Inflammatory macrophage treated with lipopolysaccharide for 1 hour (primary cell): Measurements from ENCODE around the gene ILF2.
A peak's percentile ranks its signal among the peaks of the same experiment; 100 is the strongest.
"Not testable (repeated sequence)": the region's sequence is repeated elsewhere in the genome, so short reads cannot be mapped to it uniquely, and the experiment has no call there.

Experiments used
- DNase-seq, 2 donors: peaks; one replicate each; pipeline ENCODE4 v3.0.0-alpha.2; 2020 to 2022

The ILF2 gene

DNA sequence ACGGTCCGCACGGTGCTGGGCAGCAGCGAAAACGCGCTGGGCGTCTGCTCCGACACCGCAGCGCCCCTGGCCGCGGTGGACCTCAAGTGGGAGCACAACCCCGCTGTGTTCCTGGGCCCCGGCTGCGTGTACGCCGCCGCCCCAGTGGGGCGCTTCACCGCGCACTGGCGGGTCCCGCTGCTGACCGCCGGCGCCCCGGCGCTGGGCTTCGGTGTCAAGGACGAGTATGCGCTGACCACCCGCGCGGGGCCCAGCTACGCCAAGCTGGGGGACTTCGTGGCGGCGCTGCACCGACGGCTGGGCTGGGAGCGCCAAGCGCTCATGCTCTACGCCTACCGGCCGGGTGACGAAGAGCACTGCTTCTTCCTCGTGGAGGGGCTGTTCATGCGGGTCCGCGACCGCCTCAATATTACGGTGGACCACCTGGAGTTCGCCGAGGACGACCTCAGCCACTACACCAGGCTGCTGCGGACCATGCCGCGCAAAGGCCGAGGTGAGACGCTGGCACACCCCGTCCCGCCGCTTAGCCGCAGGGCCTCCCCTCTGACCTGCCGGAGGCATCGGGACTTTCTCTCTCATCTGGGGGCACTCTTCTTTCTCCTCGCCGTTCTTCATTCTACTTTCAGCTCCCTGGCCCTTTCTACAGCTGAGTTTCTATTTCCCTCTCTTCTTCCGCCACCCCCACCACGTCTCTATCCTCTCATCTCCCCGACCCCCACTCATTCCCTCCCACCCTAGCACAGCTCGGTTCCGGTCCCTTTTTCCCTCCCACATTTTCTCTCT is 8.7 kb upstream of the ILF2 start:
- DNase-seq = no peak

DNA sequence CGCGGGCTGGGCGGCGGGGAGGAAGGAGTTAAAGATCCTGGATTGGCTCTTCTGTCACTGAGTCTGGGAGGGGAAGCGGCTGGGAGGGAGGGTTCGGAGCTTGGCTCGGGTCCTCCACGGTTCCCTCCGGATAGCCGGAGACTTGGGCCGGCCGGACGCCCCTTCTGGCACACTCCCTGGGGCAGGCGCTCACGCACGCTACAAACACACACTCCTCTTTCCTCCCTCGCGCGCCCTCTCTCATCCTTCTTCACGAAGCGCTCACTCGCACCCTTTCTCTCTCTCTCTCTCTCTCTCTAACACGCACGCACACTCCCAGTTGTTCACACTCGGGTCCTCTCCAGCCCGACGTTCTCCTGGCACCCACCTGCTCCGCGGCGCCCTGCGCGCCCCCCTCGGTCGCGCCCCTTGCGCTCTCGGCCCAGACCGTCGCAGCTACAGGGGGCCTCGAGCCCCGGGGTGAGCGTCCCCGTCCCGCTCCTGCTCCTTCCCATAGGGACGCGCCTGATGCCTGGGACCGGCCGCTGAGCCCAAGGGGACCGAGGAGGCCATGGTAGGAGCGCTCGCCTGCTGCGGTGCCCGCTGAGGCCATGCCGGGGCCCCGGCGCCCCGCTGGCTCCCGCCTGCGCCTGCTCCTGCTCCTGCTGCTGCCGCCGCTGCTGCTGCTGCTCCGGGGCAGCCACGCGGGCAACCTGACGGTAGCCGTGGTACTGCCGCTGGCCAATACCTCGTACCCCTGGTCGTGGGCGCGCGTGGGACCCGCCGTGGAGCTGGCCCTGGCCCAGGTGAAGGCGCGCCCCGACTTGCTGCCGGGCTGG is 7.9 kb upstream of the ILF2 start, which contains the start of gene NPR1:
Gene NPR1, plus strand, starts transcription at position 170 of the 818 bp plus-strand sequence. Its CDS starts 421 bp downstream, at position 591.
- DNase-seq = no peak

DNA sequence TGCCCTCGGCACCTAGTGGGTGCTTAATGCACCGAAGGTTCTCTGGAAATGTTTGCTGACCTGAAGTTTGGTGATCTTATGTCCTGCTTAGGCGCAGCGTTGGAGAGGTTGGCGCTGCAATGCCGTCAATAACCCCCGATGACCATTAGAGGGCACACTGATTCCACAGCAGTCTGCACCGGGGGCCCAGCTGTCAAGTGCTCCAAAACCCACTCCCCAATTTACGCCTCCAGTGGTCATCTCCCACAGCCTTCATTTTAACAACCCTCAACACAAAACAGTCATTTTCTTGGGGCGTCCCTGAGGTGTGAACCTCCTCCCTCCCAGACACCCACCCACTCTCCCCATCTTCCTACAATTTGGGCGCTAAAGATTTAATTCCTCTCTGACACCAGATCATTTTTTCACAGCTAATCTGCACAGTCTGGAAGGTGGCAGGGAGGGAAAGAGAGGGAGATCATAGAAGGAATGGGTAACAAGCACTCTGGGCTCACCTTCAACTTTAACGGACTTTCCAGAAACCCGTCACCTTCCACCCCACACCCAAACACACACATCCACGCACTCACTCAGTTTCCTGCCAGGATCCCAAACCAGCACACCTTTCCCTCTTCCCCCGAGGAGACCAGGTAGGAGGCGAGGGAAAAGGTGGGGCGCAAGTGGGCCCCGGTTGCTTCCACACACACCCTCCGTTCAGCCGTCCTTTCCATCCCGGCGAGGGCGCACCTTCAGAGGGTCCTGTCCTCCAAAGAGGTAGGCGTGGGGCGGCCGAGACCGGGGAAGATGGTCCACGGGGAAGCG is 7.1 kb upstream of the ILF2 start:
- DNase-seq = peak in 1 of 2 donors; percentile 67

DNA sequence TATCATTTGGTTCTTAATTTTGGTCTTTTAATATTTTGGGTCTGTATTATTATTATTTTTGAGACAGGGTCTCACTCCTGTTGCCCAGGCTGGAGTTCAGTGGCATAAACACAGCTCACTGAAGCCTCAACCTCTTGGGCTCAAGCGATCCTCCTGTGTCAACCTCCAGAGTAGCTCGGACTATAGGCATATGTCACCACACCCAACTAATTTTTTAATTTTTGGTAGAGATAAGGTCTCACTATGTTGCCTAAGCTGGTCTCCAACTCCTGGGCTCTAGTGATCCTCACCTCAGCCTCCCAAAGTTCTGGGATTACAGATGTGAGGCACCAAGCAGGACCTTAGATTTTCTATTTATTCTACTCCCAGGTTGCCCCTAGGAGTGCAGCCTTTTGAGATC is 2.7 kb upstream of the ILF2 start:
- no peak for DNase-seq

- DNase-seq = peak; percentile 20 to 55
Measured at GRCh38 chr1:153671628-153672353, 998 bp upstream of the ILF2 start.

- no peak for DNase-seq
Measured at GRCh38 chr1:153670257-153670858, 435 bp downstream of the ILF2 start.

GRCh38 chr1:153669606-153670005 is 1.2 kb downstream of the ILF2 start:
- no peak for DNase-seq

GRCh38 chr1:153668672-153669071 is 2.1 kb downstream of the ILF2 start:
- DNase-seq = not testable (repeated sequence)

- no peak for DNase-seq
Measured at GRCh38 chr1:153667439-153667838, 3.4 kb downstream of the ILF2 start.

DNA sequence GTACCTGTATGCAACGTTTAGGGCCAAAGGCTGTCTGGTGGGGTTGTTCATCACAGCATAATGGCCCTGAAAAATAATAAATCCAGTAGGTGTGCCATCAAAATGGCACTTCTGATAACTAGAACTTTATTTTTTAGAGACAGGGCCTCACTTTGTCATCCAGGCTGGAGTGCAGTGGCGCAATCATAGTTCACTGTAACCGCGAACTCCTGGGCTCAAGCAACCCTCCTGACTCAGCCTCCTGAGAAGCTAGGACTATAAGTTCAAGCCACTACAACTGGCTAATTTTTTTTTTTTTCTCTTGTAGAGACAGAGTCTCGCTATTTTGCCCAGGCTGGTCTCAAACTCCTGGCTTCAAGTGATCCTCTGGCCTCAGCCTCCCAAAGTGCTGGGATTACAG is 7.6 kb downstream of the ILF2 start:
- DNase-seq = no peak

GRCh38 chr1:153662269-153662668 is 8.5 kb downstream of the ILF2 start:
- no peak for DNase-seq

GRCh38 chr1:153661111-153661708 is 9.6 kb downstream of the ILF2 start:
- no peak for DNase-seq

GRCh38 chr1:153659656-153660055 is 11.1 kb downstream of the ILF2 start:
- DNase-seq = no peak

DNA sequence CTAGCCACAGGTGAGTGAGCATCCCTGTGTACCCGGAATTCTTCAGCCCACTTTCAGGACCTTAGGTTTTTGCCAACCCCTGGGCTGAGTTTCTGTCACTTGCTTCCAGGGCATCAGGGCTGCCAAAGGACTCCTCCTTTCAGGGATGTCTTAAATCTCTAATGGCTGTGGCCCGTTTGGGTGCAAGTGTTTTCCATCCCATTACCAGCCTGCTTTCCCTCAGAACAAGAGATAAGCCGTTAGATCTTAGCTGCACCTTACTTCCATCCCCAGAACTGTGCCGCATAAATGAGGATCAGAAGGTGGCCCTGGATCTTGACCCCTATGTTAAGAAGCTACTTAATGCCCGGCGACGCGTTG is 11.6 kb downstream of the ILF2 start:
- DNase-seq = no peak

DNA sequence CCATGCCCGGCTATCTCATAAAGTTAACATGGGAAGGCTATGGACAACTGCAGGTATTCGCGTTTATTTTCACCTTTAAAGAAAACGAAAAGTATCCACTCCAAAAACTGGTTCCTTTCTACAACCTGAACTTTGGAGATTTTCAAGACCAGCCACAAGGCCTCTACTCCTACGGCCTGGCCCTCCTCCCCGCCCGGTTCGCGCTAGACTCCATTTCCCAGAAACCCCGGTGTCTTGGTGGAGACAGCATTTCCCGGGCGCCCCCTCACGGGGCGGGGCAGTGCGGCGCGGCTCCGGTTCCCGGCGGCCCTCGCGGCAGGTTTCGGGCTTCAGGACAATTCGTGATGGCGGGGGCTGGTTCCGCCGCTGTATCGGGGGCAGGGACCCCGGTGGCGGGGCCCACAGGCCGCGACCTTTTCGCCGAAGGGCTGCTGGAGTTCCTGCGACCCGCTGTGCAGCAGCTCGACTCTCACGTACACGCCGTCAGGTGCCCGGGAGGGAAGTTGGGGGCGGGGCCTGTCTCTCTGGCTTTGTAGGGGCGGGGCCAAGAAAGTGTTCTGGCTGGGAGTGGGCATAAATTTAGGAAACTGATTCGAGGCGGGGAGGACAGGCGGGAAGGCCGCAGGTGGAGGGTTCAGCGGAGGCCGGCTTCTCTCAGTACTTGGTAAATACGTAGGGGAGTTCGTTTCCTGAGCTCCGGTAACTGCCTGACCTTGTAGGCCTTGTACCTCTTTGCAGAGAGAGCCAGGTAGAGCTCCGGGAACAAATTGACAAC is 12.2 kb downstream of the ILF2 start, which contains the start of gene SNAPIN:
Gene SNAPIN, plus strand, starts transcription at position 304 of the 775 bp plus-strand sequence. Its CDS starts 41 bp downstream, at position 345.
- peak; percentile 88 to 94 for DNase-seq

DNA sequence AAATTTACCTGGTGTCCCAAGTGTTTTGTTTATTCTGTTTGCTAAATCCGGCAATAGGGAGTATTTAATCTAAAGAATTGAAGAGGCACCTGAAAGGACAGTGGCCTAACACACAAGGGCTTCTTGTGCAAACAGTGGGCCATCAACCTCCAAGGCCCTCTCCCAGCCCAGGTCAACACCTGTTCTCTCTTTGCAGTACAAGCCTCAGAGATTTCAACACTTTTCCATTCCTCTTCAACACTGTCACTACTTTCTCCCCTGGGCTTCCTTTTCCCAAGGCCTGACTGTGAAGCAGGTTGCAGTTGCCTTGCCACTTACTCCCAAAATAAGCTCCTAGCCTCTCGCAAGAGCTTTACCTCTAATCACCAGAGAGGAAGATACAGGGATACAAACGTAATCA is 15.5 kb downstream of the ILF2 start:
- no peak for DNase-seq

- DNase-seq = peak; percentile 54 to 65
Measured at GRCh38 chr1:153652805-153653500, 17.8 kb downstream of the ILF2 start.

DNA sequence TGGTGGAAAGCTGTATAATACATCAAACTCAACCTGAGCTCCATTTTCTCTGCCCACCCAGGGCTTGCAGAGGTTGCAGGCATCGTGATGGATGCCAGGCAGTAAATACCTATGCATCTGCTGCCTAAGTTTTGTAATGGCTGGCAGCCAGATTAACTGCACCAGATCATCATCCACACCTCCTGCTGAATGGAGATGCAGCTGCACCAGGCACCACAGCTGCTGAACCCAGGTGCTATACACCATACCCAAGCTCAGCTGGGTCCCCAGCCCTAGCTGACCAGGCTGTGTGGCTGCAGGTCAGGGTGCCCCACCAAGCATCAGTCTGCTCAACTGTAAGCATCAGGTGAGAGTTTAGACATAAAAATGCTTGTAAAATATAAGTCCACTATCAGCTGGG is 19.0 kb downstream of the ILF2 start:
- DNase-seq = no peak

DNA sequence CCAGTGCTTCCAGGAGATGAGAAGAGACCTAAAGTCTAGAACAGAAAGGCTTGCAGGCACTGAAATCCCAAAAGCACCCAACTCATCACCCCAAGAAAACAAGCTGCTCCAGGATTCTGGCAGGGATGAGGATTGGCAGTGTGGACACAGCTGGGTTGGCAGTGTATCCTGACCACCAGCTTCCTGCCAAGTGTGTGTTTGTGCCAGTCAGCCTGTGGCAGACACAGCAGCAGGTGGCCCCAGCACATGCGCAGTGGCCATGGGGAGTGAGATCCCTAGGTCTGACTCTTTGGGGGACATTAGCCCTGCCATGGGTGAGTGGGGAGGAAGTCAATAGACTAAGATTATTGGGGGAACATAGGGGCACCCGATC is 20.9 kb downstream of the ILF2 start:
- no peak for DNase-seq
